ENCODE measurements around the gene SPATA32. TPM values are rescaled to one million over a fixed set of nuclear protein-coding genes. Genes with fewer than 3 reads are reported as not detected.

The SPATA32 gene
- total and polyA plus RNA-seq, 11 donors: not detected

- Histone ChIP-seq H3K27me3 (no peaks in the 10 kb centered on the region), H3K4me1 (peaks cover 0 to 50% (median 22%) of the 10 kb centered on the region in 12 donors), H3K9me3 (no peaks in the 10 kb centered on the region), H3K27ac (no peak overlapping the region), H3K36me3 (peaks cover 0 to 61% (median 2%) of the 10 kb centered on the region in 9 donors), H3K4me3 (no peak overlapping the region)
- TF ChIP-seq POLR2A (IDR thresholded peaks at IDR 0.05) (no peak), CTCF (IDR thresholded peaks at IDR 0.05) (no peak)
- 87 to 98% (median 92%) methylated on average over 6 to 8 of the region's 8 CpGs for WGBS, 4 donors
- intact Hi-C loops (cut with DNase I): no loop called here
- ATAC-seq (no peak), DNase-seq (no peak)
These were observed 28.4 kb downstream of the SPATA32 start for GRCh38 chr17:45233423-45233924.

- ATAC-seq (no peak), DNase-seq (no peak)
- peaks cover 0 to 54% (median 0%) of the 10 kb centered on the region in 9 donors for H3K36me3 ChIP-seq
- no peaks in the 10 kb centered on the region for H3K9me3 ChIP-seq
- 96 to 97% (median 97%) methylated on average over 6 to 9 of the region's 9 CpGs for WGBS, 4 donors
- TF ChIP-seq POLR2A (IDR thresholded peaks at IDR 0.05) (no peak), CTCF (IDR thresholded peaks at IDR 0.05) (no peak)
- H3K4me1 ChIP-seq: peaks cover 0 to 57% (median 29%) of the 10 kb centered on the region in 12 donors
- H3K27me3 ChIP-seq: no peaks in the 10 kb centered on the region
- no peak overlapping the region for H3K4me3 ChIP-seq
- intact Hi-C loops (cut with DNase I): no loop called here
- H3K27ac ChIP-seq: no peak overlapping the region
These were observed 29.1 kb downstream of the SPATA32 start for GRCh38 chr17:45232514-45233422.

GRCh38 chr17:45231481-45232116, 30.3 kb downstream of the SPATA32 start:
- TF ChIP-seq CTCF (IDR thresholded peaks at IDR 0.05): peak in 4 of 12 donors; percentile 15 to 38 (median 22)
- TF ChIP-seq POLR2A (IDR thresholded peaks at IDR 0.05): no peak
- intact Hi-C loops (cut with DNase I): no loop called here
- Histone ChIP-seq H3K9me3 (no peaks in the 10 kb centered on the region), H3K36me3 (peaks cover 0 to 43% (median 0%) of the 10 kb centered on the region in 9 donors), H3K4me3 (no peak overlapping the region), H3K27ac (peak overlapping the region in 6 of 12 donors; percentile 30 to 98 (median 62)), H3K4me1 (peaks cover 0 to 69% (median 41%) of the 10 kb centered on the region in 12 donors), H3K27me3 (no peaks in the 10 kb centered on the region)
- peak in 1 of 5 donors; percentile 41 for DNase-seq
- no peak for ATAC-seq
- WGBS, 4 donors: 83 to 88% (median 84%) methylated on average over 18 to 19 of the region's 19 CpGs
